ENCODE measurements around the gene PRADC1.

DNA sequence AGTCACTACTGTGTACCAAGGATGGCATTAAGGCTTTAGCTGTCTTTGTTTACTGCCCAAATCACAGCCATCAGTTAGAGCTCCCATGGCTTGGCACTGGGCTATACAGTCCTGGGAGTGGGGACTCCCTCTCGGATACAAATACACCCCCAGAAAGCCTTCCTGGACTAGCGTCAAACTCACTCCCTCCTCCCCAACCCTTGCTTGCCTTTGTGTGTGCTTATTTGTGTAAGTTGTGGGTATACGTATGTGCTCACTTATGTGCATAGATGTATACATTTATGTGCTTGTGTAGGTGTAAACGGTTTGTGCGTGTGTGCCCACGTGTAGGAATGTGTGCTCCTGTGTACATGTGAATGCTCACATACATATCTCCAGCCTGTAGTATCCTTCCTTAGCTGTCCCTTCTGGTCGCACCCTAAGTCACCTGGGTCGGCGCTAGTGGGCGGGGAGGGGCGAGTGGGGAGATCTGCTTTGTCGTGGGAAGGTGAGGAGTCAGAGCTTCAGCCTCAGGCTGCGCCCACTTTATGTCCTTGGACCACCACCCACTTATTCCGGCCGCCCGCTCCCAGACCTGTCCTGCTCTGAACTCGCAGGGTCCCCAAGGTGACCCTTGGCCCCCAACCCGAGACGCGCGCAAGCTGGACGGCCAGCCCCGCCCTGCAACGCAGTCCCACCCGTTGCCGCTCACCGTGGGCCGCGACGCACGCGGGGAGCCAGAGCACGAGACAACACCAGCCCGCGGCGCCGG is 461 bp downstream of the PRADC1 start:
- no peak for TF ChIP-seq POLR2A (IDR thresholded peaks at IDR 0.05)
- TF ChIP-seq, protein P1, sequence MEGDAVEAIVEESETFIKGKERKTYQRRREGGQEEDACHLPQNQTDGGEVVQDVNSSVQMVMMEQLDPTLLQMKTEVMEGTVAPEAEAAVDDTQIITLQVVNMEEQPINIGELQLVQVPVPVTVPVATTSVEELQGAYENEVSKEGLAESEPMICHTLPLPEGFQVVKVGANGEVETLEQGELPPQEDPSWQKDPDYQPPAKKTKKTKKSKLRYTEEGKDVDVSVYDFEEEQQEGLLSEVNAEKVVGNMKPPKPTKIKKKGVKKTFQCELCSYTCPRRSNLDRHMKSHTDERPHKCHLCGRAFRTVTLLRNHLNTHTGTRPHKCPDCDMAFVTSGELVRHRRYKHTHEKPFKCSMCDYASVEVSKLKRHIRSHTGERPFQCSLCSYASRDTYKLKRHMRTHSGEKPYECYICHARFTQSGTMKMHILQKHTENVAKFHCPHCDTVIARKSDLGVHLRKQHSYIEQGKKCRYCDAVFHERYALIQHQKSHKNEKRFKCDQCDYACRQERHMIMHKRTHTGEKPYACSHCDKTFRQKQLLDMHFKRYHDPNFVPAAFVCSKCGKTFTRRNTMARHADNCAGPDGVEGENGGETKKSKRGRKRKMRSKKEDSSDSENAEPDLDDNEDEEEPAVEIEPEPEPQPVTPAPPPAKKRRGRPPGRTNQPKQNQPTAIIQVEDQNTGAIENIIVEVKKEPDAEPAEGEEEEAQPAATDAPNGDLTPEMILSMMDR (IDR thresholded peaks at IDR 0.05) = no peak
